Psoas muscle (tissue), 8 donors: Measurements from ENCODE around the gene SNU13. TPM values are rescaled to one million over a fixed set of nuclear protein-coding genes. Genes with fewer than 3 reads are reported as not detected.
"Not testable (repeated sequence)": the region's sequence is repeated elsewhere in the genome, so short reads cannot be mapped to it uniquely, and the experiment has no call there.

Experiments
- ATAC-seq, 4 donors: fragments of 200-7000 bp; cut with Tn5 transposase; one replicate each; pipeline ENCODE4 v1.9.1; 2020; ENCODE audit warnings: moderate library complexity in 3 of 4, mild to moderate bottlenecking in 2 of 4
- DNase-seq, 2 donors: peaks; one replicate each; pipeline ENCODE4 v3.0.0-alpha.2; 2020
- H3K27ac ChIP-seq: fragments of 200-600 bp; one replicate; pipeline ENCODE4 v1.8.0; 2022
- H3K27me3 ChIP-seq, 3 donors: fragments of 200-600 bp in 1 of 3; one replicate each; pipeline versions ENCODE4 v1.6.1 to v1.8.0; 2013 to 2022; ENCODE audit warnings: low read length in 2 of 3, mild to moderate bottlenecking in 2 of 3, moderate library complexity in 1 of 3; ENCODE audit not compliant: insufficient read depth in 3 of 3
- H3K36me3 ChIP-seq, 2 donors: fragments of 200-600 bp in 1 of 2; one replicate each; pipeline versions ENCODE4 v1.6.1 to v1.8.0; 2013 to 2022; ENCODE audit warnings: low read depth in 1 of 2, mild to moderate bottlenecking in 1 of 2, moderate library complexity in 1 of 2; ENCODE audit not compliant: insufficient read depth in 1 of 2
- H3K4me1 ChIP-seq: fragments of 200-600 bp; one replicate; pipeline ENCODE4 v1.8.0; 2022
- H3K4me3 ChIP-seq: fragments of 200-600 bp; one replicate; pipeline ENCODE4 v1.8.0; 2022; ENCODE audit warnings: mild to moderate bottlenecking
- H3K9me3 ChIP-seq: fragments of 200-600 bp; one replicate; pipeline ENCODE4 v1.8.0; 2022
- WGBS, 3 donors: extraction: QIAGEN DNeasy Blood & Tissue Kit; methylation state at CpG; one replicate each; pipeline versions ENCODE4 v1.1.6 to v1.1.7; 2013; 5-methylcytosine and 5-hydroxymethylcytosine counted together
- intact Hi-C, 2 donors: fragments of 100-400 bp; cut with DNase I; formaldehyde crosslinking; loops; one replicate each; pipeline versions ENCODE4 v1.11.0 to v1.14.2; 2022
- polyA plus RNA-seq, 3 donors: library from polyadenylated mRNA; stranded (reverse); fragments of 200-250 nt; gene quantifications; one replicate each; pipeline ENCODE4 v1.2.3, GENCODE V29; 2013
- total RNA-seq, 4 donors: library from RNA; stranded (reverse); fragmentation: NEBNext Ultra II Directional in 2 of 4; extraction: Animal tissue kit (Norgen Biotek cat#: 25700) in 2 of 4; gene quantifications; one replicate each; pipeline versions ENCODE4 v1.2.1 to v1.2.4, GENCODE V29; 2021 to 2023
- TF ChIP-seq, protein P1 (sequence below): fragments of 200-600 bp; IDR thresholded peaks from one replicate; pipeline ENCODE4 v1.8.0; 2022; ENCODE audit warnings: antibody characterized with exemption
- donor health status: healthy with polysubstance abuse.
- donor health status: DM: no; HTN: no; CAD: no; lungs with moderate emphysema.
- donor health status: Bipolar disorder and iron deficiency.
- donor health status: healthy.
- donor health status: DM: yes; HTN: yes; CAD: no.
- donor health status: DM: no; HTN: no; CAD: no.
- donor health status: DM: no; HTN: no; CAD: no.
- donor health status: DM: yes; HTN: yes; CAD: no.

The SNU13 gene
- total and polyA plus RNA-seq, 7 donors = 165 to 466 (median 215) TPM

DNA sequence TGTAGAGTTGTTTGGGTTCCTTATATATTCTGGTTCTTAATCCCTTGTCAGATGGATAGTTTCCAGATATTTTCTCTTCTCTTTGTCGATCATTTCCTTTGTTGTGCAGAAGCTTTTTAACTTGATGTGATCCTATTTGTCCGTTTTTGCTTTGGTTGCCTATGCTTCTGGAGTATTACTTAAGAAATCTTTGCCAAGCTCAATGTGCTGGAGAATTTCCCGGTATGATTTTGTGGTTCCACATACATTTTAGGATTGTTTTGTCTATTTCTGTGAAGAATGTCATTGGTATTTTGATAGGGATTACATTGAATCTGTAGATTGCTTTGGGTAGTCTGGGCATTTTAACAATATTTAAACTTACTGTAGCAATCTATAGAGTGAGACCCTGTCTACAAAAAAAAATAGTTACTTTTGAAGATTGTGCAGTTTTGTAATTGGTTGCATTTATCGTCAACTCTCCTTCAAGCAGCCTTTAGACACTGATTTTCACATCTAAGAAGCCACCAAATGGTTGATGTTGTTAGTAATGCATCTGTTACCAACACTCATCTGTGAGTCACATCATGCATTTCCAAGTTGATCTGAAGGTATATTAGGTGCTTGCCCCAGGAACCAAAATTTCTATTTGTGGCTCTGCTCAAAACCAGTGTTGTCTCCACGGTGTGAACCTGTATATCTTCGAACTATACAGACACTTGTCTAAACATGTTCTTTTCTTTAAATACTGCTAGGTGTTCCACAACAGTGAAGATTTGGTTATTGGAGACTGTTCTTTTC is 46.1 kb downstream of the SNU13 start:
- Histone ChIP-seq H3K27me3 (no peaks in the 10 kb centered on the region), H3K4me3 (no peak overlapping the region), H3K9me3 (no peaks in the 10 kb centered on the region), H3K36me3 (peaks cover 17 to 98% of the 10 kb centered on the region in 2 donors), H3K4me1 (no peaks in the 10 kb centered on the region), H3K27ac (no peak overlapping the region)
- WGBS, 3 donors = 85 to 97% (median 92%) methylated on average over 6 of the region's 6 CpGs
- no peak for ATAC-seq
- no peak for DNase-seq
- TF ChIP-seq, protein P1, sequence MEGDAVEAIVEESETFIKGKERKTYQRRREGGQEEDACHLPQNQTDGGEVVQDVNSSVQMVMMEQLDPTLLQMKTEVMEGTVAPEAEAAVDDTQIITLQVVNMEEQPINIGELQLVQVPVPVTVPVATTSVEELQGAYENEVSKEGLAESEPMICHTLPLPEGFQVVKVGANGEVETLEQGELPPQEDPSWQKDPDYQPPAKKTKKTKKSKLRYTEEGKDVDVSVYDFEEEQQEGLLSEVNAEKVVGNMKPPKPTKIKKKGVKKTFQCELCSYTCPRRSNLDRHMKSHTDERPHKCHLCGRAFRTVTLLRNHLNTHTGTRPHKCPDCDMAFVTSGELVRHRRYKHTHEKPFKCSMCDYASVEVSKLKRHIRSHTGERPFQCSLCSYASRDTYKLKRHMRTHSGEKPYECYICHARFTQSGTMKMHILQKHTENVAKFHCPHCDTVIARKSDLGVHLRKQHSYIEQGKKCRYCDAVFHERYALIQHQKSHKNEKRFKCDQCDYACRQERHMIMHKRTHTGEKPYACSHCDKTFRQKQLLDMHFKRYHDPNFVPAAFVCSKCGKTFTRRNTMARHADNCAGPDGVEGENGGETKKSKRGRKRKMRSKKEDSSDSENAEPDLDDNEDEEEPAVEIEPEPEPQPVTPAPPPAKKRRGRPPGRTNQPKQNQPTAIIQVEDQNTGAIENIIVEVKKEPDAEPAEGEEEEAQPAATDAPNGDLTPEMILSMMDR = no peak
- intact Hi-C loops = loop anchor here in 1 of 2 donors (10.0 kb wide), 1 partner anchor 488 kb away; no protein-coding TSS in a partner anchor

DNA sequence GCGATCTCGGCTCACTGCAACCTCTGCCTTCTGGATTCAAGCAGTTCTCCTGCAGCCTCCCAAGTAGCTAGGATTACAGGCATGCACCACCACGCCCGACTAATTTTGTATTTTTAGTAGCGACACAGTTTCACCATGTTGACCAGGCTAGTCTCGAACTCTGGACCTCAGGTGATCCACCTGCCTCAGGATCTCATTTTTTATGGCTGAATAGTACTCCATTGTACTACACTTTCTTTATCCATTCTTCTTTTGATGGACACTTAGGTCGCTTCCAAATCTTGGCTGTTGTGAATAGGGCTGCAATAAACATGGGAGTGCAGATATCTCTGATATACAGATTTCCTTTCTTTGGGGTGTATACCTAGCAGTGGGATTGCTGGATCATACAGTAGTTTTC is 46.8 kb downstream of the SNU13 start:
- Histone ChIP-seq H3K4me1 (peaks cover under 1% of the 10 kb centered on the region), H3K27me3 (no peaks in the 10 kb centered on the region), H3K9me3 (no peaks in the 10 kb centered on the region), H3K4me3 (no peak overlapping the region), H3K36me3 (peaks cover 18 to 98% of the 10 kb centered on the region in 2 donors), H3K27ac (no peak overlapping the region)
- no peak for DNase-seq
- no peak for ATAC-seq
- intact Hi-C loops = loop anchor here in 1 of 2 donors (10.0 kb wide), 1 partner anchor 487 kb away; no protein-coding TSS in a partner anchor
- 92 to 98% (median 98%) methylated on average over 7 of the region's 7 CpGs for WGBS, 3 donors
- TF ChIP-seq, protein P1 = no peak

DNA sequence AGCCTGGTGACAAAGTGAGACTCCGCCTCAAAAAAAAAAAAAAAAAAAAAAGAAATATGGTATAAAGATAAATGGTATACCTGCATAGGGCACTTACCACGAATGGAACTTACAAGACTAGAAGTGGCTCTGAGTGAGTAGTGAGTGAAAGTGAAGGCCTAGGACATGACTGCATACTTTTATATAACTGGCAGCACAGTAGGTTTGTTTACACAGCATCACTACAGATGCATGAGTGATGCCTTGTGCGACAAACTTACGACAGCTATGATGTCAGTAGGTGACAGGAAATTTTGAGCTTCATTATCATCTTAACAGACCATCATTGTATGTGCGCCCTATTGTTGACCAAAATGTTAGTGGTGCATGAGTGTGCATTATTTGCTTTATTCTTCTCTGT is 49.9 kb downstream of the SNU13 start:
- DNase-seq (no peak), ATAC-seq (no peak)
- intact Hi-C loops = no loop called here
- Histone ChIP-seq H3K36me3 (peaks cover 17 to 99% of the 10 kb centered on the region in 2 donors), H3K4me3 (no peak overlapping the region), H3K27me3 (no peaks in the 10 kb centered on the region), H3K27ac (no peak overlapping the region), H3K9me3 (no peaks in the 10 kb centered on the region), H3K4me1 (peaks cover 7% of the 10 kb centered on the region)
- 94 to 97% (median 96%) methylated on average over 4 to 5 of the region's 5 CpGs for WGBS, 3 donors
- TF ChIP-seq, protein P1 = no peak

DNA sequence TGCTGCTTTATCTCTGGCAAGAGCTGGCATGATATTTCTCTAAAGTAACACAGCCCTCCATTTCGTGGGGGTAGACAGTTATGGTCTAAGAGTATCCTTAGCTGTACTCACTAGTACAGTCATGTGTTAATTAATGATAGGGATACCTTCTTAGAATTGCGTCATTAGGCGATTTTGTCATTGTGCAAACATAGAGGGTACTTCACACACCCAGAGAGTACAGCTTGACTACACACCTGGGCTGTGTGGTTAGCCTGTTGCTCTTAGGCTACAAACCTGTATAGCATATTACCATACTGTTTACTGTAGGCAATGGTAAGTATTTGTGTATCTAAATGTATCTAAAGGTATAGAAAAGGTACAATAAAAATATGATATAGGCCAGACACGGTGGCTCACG is 50.5 kb downstream of the SNU13 start:
- intact Hi-C loops = no loop called here
- H3K27me3 ChIP-seq = no peaks in the 10 kb centered on the region
- WGBS, 3 donors = 94 to 97% (median 95%) methylated on average over 5 of the region's 5 CpGs
- TF ChIP-seq, protein P1 = no peak
- H3K36me3 ChIP-seq = peaks cover 17 to 100% of the 10 kb centered on the region in 2 donors
- ATAC-seq = no peak
- no peak overlapping the region for H3K4me3 ChIP-seq
- no peaks in the 10 kb centered on the region for H3K9me3 ChIP-seq
- no peak overlapping the region for H3K27ac ChIP-seq
- peaks cover 7% of the 10 kb centered on the region for H3K4me1 ChIP-seq
- no peak for DNase-seq

DNA sequence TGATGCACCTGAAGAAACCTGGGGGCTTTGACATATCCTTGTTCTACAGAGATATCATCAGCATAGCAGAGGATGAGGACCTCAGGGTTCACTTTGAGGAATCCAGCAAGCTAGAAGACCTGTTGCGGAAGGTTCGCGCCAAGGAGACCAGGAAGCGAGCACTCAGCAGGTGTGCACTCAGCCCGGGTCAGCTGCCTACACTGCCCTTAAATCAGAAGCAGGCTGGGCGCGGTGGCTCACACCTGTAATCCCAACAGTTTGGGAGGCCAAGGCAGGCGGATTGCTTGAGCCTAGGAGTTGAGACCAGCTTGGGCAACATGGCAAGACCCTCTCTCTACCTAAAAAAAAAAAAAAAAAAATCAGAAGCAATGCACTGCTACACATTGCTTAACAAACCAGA is 51.0 kb downstream of the SNU13 start:
- intact Hi-C loops, H3K27ac ChIP-seq, H3K4me3 ChIP-seq, DNase-seq, ATAC-seq, H3K4me1 ChIP-seq, H3K9me3 ChIP-seq, H3K27me3 ChIP-seq: not testable (repeated sequence)
- WGBS, 3 donors = 96 to 99% (median 99%) methylated on average over 8 of the region's 8 CpGs
- H3K36me3 ChIP-seq = peaks cover 17 to 100% of the 10 kb centered on the region in 2 donors
